Activated CD4-positive, alpha-beta T cell treated with anti-CD3 and anti-CD28 coated beads, Interleukin-2, Interleukin-6, amounts not matched to agents 100 ng/mL and 50 ng/mL, durations not matched to agents 16 hours and 8 hours (primary cell): ENCODE data around the gene TCEAL4.
"Not testable (repeated sequence)": the region's sequence is repeated elsewhere in the genome, so short reads cannot be mapped to it uniquely, and the experiment has no call there.

Source experiments
- DNase-seq: peaks from one replicate; pipeline ENCODE4 v3.0.0-alpha.2; 2020

The TCEAL4 gene

DNA sequence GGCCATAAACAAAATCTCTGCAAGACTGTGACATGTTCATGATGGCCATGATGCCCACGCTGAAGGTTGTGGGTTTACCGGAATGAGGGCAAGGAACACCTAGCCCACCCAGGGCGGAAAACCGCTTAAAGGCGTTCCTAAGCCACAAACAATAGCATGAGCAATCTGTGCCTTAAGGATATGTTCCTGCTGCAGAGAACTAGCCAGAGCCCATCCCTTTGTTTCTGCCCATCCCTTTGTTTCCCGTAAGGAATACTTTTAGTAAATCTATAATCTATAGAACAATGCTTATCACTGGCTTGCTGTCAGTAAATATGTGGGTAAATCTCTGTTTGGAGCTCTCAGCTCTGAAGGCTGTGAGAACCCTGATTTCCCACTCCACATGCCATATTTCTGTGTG is 9.9 kb downstream of the TCEAL4 start:
- not testable (repeated sequence) for DNase-seq

DNA sequence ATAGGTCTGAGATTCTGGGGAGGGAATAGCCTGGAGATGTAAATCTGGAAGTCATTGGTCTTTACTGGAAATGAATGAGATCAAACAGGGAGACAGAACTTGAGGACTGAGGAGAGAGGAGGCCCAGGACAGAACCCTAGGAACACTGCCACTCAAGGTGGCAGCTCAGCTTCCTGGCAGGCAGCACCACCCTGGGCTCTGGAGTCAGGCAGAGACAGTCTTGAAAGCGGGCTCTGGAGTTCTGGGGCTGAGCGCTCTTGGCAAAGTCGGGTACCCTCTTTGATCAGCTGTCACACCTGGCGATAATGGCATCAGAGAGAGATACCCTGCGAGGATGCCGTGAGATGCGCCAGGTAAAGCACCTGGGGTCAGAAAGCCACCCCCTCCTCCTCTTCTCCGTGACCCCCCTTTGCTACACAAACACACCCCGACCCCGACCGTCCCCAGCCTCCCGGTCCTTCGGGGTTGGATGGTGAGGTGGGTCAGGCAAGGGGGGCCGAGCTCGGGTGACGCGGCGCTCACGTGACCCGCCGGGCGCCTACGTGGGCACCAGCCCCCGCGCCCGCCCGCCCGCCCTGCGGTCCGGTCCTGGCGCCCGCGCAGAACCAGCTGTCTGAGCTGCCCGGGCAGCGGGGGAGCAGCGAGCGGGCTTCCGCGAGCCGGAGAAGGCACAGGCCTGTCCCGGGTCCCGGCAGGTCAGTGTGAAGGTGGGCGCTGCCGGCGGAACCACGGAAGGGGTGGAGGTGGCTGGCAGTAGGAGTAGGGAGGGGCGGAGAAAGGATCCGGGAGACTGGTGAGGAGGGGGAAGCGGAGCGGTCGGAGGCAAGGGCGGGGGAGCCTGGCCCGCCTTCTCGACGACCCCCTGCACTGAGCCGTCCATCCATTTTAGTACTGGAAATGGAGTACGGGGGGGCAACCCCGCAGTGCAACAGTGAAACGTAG is 22.3 kb downstream of the TCEAL4 start, which contains the start of gene TCEAL3:
TCEAL3 (plus strand) TSS at position 600 of the 942 bp plus-strand sequence. CDS start 1,102 bp downstream, outside the sequence.
- DNase-seq, result no peak

DNA sequence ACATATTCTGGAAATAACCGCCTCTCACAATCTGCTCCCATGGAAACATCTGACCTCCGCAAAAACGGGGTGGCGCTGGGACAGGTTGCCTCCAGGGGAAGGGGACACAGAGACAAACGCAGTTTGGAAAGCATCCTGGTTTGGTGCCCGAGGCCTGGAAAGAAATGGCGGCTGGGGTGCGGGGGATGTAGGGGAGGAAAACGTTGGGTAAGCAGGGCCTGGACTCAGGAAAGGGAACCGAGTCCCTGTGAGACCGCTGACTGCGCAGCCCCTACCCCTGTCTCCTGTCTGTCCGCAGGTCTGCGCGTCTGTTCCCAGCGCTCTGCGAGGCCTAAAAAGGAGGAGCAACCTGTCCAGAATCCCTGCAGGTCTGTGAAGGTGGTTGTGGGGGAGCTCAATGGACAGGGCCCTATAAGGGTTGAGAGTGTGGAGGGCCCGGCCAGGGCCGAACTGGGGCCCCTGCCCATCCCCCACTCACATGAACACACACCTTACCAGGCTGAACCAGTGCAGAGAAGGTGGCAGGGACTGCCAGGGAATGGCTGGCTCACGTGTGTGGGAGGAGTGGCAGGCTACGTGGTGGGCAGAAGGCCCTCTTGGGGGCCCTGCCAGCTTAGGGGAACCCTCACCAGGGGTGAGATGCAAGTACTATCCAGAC is 23.1 kb downstream of the TCEAL4 start:
- DNase-seq, result no peak

DNA sequence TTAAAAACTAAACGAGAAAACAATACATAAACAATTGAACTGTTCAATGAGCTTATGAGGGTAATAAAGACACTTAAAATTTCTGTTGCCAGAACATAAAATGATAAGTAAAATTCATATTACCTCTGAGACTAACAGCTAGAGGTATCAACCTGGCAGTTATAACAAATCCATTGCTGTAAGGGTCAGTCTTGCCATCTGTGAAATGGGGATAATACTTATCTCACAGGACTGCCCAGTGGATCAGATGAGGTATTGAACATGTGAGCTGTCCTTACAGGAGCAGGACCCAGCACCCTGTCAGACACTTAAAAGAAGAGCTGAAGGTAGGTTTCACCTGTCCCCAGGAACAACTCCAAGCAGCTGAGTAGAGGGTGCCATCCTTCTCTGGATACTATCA is 25.0 kb downstream of the TCEAL4 start:
- DNase-seq, result no peak

DNA sequence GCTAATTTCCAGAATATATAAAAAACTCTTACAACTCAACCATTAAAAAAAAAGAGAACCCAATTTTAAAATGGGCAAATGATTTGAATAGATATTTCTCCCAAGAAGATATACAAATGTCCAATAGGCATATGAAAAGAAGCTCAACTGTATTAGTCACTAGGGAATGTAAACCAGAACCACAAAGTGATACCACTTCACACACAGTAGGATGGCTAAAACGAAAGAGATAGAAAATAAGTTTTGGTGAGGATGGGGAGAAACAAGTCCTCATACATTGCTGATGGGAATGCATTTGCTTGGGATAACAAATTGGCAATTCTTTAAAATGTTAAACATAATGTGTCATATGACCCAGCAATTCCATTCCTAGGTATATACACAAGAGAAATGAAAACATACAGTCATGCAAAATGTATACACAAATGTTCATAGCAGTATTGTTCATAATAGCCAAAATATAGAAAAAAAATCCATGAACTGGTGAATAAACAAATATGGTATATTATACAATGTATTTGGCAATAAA is 28.1 kb downstream of the TCEAL4 start:
- no peak for DNase-seq

DNA sequence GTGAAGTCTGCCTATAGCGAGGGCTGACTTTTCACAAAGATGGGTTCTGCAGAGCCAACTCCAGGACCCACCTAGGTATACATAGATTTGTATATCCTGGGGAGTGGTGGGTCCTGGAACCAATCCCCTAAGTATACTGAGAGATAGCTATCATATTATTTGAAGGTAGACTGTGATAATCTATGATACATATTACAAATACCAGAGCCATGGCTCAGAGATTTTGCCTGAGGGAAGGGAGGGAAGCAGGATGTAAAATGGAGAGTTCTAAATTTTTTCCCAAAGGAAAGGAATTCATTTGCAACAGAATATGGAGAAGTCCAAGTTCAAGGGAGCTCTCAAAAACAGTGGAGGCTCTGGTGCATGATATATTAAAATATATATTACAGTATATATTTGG is 29.7 kb downstream of the TCEAL4 start:
- DNase-seq, result no peak

DNA sequence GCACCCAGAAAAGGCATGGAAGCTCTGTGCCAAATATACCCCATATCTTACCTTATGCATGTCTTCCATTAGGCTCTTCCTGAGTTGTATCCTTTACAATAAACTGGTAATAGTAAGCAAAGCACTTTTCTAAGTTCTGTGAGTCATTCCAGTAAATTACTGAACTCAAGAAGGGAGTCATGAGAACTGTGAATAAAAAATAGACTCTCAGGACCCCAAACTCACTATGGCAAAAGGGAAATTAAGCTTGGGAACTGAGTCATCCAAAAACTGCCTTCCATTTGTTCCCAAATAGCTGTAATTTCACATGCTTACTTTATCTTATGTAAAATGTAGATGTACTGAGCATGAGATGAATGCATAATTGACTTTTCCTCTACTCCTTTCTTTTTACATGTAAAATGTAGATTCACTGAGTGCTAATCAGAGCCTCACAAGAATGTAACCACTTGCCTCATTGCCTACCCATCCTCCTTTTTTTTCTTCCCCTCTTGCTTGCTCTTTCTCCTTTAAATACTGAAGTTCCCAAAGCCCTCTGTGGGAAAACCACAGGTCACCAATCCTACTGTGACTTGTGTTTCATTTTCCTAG is 30.6 kb downstream of the TCEAL4 start:
- no peak for DNase-seq

DNA sequence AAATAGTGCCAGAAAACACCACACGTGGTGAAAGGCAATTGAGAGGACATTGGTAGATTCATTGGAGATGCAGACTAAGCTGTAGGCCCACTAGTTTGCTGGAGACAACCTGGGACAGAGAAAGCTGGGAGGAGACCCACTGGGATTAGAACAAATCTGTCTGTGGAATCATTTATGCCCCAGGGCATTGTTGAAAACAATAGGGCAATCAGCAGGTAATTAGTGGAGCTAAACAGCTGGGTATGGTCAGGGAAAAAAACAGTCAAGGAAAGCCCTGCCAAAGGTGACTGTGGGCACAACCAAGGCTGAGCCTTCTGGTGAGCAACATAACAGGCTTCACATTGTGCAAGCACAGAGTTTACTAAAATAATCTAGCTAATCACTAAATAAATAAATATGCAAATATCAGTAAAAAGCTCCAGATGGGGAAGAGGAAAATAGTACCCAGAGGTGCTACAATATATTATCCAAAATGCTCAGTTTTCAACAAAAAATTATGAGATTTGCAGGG is 31.4 kb downstream of the TCEAL4 start:
- DNase-seq, result no peak

DNA sequence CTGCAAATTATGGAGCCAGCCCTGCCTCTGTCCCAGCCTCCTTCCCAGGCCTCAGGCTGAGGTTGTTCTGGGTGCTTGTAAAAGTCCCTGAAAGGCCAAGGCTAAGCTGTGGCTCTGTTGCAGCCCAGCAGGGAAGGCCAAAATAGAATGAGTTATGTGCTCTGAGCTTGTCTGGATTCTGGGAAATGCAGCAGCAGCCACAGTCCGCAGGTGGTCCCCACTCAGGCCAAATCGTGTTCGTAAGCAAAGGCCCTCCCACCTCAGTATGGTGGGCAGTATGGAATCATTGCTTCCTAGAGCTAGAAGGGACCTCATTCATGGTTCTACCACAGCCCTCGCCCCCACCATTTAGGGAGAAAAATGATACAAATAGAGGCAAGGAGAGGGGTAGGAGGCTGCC is 38.8 kb downstream of the TCEAL4 start:
- DNase-seq, result no peak

DNA sequence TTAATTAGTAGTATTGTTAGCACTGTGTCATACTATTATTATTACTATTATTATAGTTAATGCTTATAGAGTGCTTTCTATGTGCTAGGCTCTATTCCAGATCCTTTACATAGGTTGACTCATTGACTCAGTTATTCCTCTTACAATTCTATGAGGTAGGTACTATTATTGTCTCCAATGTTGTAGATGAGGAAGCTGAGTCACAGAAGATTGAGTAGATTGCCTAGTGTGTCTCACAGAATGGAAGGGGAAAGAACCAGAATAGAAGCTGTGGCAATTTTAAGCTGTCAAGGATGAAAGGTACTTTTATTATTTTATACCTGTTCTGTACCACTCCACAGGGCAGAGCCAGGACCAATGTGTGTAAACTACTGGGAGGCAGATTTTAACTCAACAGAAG is 41.5 kb downstream of the TCEAL4 start:
- DNase-seq, result no peak

DNA sequence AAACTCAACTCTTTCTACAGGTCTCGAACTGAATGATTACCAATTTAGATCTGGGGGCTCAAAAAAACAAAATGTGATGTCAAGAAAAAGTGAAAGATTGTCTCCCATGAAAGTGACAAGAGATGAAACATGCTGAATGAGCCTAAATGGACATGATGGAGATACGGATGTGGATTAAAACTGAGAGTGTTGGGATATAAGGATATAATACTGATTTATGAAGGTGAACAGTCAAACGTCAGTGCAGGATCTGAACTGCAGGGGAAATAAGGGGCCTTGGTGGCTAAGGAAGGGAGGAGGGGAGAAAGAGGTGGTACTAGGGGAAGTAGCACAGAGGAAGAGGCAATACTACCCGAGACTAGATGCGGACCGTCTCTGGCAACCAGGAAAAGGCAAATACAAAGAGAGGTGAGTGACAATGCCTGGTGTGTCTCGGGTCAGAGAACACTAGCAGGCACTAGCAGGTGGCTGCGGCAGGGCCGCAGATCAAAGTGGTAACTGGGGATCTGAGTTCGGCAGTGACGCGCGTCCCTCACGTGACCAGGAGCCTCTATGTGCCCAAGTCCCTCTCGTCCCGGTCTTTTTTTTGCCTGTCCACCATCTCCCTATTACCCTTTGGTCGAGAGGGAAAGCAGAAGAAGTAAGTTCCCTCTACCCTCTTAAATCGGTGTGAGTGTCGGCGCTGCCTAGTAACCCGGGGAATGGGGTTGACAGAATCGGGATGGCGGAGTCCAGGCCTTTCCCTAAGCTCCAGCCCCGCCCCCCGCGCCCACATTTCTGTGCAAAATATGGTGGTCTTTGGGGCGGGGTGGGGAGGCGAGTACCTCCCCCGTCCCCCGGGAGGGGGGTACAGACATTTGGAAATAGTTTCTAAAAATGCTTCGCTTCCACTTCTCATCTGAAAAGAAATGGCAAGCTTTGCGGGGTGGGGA is 43.3 kb downstream of the TCEAL4 start, which contains the start of gene TCEAL1:
TCEAL1 (plus strand) TSS at position 590 of the 932 bp plus-strand sequence. CDS start 942 bp downstream, outside the sequence.
- peak; percentile 49 for DNase-seq

DNA sequence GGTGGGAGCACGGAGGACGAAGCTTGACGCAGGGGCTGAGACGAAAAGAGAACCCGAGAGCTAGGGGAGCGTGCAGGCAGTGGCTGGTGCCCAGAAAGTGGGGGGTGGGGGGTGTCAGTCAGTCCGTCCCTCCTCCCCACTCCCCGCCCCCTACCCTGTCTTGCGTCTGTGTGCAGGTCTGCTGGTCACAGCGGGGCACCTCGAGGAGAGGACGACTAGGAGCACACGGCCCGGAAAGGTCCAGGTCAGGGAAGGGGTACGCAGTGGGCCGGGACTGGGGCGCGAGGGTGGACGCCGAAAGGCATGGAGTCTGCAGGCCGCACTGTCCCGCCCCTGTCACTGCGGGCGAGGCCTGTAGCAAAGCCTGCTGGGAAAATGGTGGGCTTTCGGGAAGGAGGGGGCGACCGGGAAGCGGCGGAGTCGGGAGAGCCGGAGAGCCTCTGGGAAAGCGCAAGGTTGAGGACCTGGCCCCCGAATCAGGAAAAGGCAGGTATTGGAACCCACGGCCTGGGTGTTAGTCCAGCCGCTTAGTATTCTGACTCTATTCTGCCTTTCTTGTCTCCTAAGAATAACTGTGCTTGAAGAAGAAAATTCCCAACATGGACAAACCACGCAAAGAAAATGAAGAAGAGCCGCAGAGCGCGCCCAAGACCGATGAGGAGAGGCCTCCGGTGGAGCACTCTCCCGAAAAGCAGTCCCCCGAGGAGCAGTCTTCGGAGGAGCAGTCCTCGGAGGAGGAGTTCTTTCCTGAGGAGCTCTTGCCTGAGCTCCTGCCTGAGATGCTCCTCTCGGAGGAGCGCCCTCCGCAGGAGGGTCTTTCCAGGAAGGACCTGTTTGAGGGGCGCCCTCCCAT is 44.2 kb downstream of the TCEAL4 start:
- DNase-seq, result peak; percentile 18

DNA sequence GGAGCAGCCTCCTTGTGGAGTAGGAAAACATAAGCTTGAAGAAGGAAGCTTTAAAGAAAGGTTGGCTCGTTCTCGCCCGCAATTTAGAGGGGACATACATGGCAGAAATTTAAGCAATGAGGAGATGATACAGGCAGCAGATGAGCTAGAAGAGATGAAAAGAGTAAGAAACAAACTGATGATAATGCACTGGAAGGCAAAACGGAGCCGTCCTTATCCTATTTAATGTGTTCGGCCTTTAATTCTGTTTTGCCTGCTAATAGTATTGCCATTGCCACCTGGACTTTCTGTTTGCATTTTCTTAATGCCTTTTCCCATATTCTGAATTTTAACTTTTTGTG is 44.8 kb downstream of the TCEAL4 start:
- no peak for DNase-seq

DNA sequence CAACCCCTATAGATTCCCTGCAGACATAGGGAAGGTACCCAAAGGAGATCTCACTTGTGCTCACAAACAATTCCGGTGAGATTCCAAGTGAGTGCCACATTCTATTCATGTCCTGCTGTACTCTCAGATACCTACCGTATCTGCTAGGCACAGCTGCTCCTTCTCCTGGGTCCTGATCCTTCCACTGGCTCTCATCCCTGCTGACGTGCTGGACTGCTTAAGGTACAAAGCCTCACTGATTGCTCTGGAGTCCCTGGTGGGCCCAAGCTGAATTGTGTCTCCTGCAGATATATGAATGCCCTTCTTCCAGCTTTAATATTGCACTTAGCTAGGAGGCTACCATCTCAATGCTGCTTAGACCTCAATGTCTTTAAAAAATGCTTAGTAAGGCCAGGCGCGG is 45.8 kb downstream of the TCEAL4 start:
- no peak for DNase-seq

DNA sequence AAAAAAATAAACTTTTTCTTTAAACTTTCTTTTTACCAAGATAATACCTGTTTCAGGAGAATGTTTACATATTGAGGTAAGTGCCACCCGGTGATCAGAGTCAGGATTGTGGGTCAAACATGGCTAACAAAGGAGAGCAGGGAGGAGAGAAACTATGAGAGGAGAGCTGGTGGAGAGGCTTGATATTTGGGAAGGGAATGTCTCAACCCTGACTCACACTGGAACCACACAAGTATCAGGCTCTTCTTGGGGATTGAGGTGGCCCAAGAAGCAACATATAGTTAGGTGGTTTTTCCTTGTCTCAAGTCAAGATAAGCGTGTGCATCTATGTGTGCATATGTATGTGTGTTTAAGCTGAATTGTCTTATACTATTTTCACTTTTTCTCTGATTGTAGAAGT is 50.1 kb downstream of the TCEAL4 start:
- DNase-seq, result no peak
